ENCODE measurements around the gene MUC5AC.

GRCh38 chr11:1152316-1153104, 5.2 kb upstream of the MUC5AC start:
- TF ChIP-seq KAT7 (CRISPR knock-in tag; IDR thresholded peaks at IDR 0.05; ENCODE audit: borderline replicate concordance) = no peak
- TF ChIP-seq ETV6 (CRISPR knock-in tag; IDR thresholded peaks at IDR 0.05) = no peak
- TF ChIP-seq NFE2L1 (CRISPR knock-in tag; IDR thresholded peaks at IDR 0.05) = no peak
- TF ChIP-seq CTCF (IDR thresholded peaks at IDR 0.05) = no peak
- no peak for TF ChIP-seq CREB1 (CRISPR knock-in tag; IDR thresholded peaks at IDR 0.05)
- TF ChIP-seq ZNF121 (CRISPR knock-in tag; IDR thresholded peaks at IDR 0.05) = no peak
- no peak for TF ChIP-seq TP53 (CRISPR knock-in tag; IDR thresholded peaks at IDR 0.05)
- no peak for TF ChIP-seq ZNF425 (CRISPR knock-in tag; conservative IDR thresholded peaks at IDR 0.05)
- TF ChIP-seq PRDM15 (CRISPR knock-in tag; IDR thresholded peaks at IDR 0.05) = no peak
